ENCODE measurements around the gene ST3GAL4. TPM values are rescaled to one million over a fixed set of nuclear protein-coding genes. Genes with fewer than 3 reads are reported as not detected.

ST3GAL4 gene
- total RNA-seq, 6 experiments from 2014 or later, result 7.0 to 25.6 (median 17.5) TPM

DNA sequence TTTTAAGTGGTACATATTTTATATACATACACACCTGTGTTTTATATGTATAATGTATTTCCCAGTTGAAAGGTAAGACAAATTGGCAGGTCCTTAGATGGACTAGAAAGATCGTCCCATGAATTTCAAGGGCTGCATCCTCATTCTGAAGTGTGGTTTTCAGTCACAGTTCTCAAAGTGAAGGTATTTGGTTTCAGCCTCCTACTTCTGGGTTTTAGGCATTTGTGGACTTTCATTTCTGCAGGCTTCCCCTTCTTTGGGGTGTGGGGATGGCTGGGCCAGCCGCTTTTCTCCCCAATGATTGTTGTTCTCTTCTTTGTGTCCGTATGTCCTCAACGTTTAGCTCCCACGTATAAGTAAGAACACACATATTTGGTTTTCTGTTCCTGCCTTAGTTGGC, 41.7 kb upstream of the ST3GAL4 start:
- peaks cover 0 to 3% (median 0%) of the 10 kb centered on the region in 4 donors for H3K4me1 ChIP-seq
- no peaks in the 10 kb centered on the region for H3K9me3 ChIP-seq
- no peak overlapping the region for H3K4me3 ChIP-seq
- H3K27me3 ChIP-seq, result no peaks in the 10 kb centered on the region
- no peak for TF ChIP-seq POLR2A (IDR thresholded peaks at IDR 0.05)
- TF ChIP-seq, protein P1, sequence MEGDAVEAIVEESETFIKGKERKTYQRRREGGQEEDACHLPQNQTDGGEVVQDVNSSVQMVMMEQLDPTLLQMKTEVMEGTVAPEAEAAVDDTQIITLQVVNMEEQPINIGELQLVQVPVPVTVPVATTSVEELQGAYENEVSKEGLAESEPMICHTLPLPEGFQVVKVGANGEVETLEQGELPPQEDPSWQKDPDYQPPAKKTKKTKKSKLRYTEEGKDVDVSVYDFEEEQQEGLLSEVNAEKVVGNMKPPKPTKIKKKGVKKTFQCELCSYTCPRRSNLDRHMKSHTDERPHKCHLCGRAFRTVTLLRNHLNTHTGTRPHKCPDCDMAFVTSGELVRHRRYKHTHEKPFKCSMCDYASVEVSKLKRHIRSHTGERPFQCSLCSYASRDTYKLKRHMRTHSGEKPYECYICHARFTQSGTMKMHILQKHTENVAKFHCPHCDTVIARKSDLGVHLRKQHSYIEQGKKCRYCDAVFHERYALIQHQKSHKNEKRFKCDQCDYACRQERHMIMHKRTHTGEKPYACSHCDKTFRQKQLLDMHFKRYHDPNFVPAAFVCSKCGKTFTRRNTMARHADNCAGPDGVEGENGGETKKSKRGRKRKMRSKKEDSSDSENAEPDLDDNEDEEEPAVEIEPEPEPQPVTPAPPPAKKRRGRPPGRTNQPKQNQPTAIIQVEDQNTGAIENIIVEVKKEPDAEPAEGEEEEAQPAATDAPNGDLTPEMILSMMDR (IDR thresholded peaks at IDR 0.05), result no peak
- intact Hi-C loops (cut with DNase I), result loop anchor here (5.0 to 10.0 kb wide), 2 partner anchors 161 to 163 kb away; no protein-coding TSS in a partner anchor
- 74% methylated on average over 4 of the region's 5 CpGs for WGBS (ENCODE audit: insufficient coverage, low coverage, low lambda C conversion rate, missing lambda C conversion rate)
- ATAC-seq (no peak), DNase-seq (no peak)
- no peak overlapping the region for H3K27ac ChIP-seq
- no peaks in the 10 kb centered on the region for H3K36me3 ChIP-seq

DNA sequence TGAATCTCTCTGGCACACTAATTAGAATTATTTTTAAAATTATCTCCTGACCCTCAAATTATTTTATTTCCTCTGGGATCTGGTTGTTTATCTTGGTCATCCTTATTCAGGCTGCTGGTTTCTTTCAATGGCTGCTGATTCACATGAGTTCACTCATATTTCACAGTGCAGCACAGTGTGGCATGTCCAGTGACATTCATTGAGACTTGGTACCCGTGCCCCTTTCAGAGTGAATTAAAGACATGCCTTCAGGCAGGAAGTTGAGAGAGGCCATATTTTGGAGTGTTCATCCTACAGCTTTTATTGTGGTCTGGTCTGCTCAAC, 38.1 kb upstream of the ST3GAL4 start:
- H3K36me3 ChIP-seq, result no peaks in the 10 kb centered on the region
- ATAC-seq, result no peak

DNA sequence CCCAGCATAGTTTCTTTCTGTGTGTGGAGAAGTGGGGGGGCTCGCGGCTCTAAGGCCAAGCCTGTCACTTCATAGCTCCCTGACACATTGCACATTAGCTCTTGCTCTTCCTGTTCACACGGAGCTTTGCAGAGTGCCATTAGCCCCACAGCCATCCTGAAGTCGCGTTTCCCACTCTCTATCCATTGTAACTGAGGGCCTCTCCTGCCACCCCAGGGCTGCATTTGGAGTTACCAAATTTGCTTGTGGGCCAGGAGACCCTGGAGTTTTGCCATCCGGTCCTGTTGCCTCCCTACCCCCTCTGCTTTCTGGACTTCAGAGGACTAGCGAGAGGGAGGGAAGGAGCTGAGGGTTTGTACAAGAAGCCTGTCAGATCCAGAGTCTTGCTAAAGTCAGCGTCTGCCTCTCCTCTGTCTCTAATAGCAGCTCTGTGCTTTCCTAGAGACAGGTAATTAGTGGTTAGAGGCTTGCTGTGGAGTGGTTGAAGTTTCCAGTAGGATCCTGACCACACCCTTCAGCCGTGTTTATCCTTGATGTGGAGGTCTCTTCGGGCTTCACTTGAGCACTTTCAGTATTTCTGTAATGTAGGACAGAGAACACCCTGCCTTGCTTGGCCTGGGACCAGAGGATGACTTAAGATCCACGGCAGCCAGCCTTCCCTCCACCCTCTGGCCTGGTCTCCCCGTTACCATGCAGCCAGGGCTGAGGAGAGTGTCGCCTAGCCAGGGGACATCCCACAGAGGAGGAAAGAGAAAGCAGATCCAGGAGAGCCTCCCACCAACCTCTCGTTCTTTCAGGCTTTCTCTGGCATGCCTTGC, 37.5 kb upstream of the ST3GAL4 start:
- Histone ChIP-seq H3K9me3 (no peaks in the 10 kb centered on the region), H3K4me1 (no peaks in the 10 kb centered on the region), H3K36me3 (no peaks in the 10 kb centered on the region), H3K4me3 (no peak overlapping the region), H3K27me3 (no peaks in the 10 kb centered on the region), H3K27ac (peak overlapping the region; percentile 12 to 31 (median 17))
- ATAC-seq, result peak; percentile 58 to 72 (median 68)
- TF ChIP-seq POLR2A (IDR thresholded peaks at IDR 0.05), result no peak
- TF ChIP-seq, protein P1 (IDR thresholded peaks at IDR 0.05), result no peak
- intact Hi-C loops (cut with DNase I), result loop anchor here in 1 of 2 donors (10.0 kb wide), 1 partner anchor 157 kb away; no protein-coding TSS in a partner anchor
- WGBS (ENCODE audit: insufficient coverage, low coverage, low lambda C conversion rate, missing lambda C conversion rate), result 33% methylated on average over 8 of the region's 14 CpGs
- no peak for DNase-seq

More for the DNA sequence above, 38.1 kb upstream of the ST3GAL4 start:
- H3K4me1 ChIP-seq, result no peaks in the 10 kb centered on the region
- H3K9me3 ChIP-seq, result no peaks in the 10 kb centered on the region
- no peaks in the 10 kb centered on the region for H3K27me3 ChIP-seq
- 50% methylated on average over 1 of the region's 1 CpG for WGBS (ENCODE audit: insufficient coverage, low coverage, low lambda C conversion rate, missing lambda C conversion rate)
- no peak for DNase-seq
- TF ChIP-seq, protein P1 (IDR thresholded peaks at IDR 0.05), result no peak
- no peak for TF ChIP-seq POLR2A (IDR thresholded peaks at IDR 0.05)
- no peak overlapping the region for H3K4me3 ChIP-seq
- H3K27ac ChIP-seq, result peak overlapping the region in 1 of 3 donors; percentile 31
- intact Hi-C loops (cut with DNase I), result loop anchor here in 1 of 2 donors (10.0 kb wide), 1 partner anchor 157 kb away; no protein-coding TSS in a partner anchor

DNA sequence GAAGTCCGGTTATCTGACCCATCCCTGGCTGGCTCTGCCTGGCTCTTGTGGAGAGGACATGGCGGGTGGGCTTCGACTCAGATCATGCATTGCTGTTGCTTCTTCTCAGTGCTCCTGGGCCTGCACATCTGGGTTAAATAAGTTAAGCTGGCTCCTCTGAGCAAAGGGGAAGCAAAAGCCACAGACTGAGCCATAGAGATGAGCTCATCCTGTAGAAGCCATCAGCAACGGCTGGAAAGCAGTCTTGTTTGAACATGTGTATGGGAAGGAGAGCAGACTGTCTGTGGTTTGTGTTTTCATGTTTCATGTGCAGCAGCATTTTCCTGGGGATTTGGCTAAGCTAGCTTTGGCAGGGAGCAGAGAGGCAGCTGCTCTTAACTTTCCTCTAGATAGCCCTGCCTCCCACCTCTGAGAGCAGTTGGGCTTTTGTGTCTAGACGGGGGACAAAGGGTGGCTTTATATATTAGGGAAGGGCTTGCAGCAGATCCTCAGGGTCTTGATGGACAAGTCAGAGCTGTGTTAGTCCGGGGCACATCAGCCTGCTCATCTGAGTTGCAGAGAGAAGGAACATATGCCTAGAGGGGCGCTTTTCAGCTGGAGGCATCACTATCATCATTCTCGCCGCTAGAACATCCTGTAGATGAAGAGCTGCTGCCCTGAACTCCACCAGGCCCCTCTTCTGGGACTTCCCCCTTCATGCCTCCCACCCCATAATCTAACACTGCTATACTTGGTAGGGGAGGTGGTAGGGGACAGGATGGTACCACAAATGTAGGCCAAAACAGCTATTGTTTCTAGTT, 36.7 kb upstream of the ST3GAL4 start:
- H3K27me3 ChIP-seq, result no peaks in the 10 kb centered on the region
- H3K27ac ChIP-seq, result peak overlapping the region; percentile 4 to 31 (median 12)
- DNase-seq (no peak), ATAC-seq (peak; percentile 43 to 66 (median 50))
- 57% methylated on average over 2 of the region's 9 CpGs for WGBS (ENCODE audit: insufficient coverage, low coverage, low lambda C conversion rate, missing lambda C conversion rate)
- TF ChIP-seq, protein P1 (IDR thresholded peaks at IDR 0.05), result no peak
- TF ChIP-seq POLR2A (IDR thresholded peaks at IDR 0.05), result no peak
- no peaks in the 10 kb centered on the region for H3K9me3 ChIP-seq
- no peaks in the 10 kb centered on the region for H3K4me1 ChIP-seq
- no peak overlapping the region for H3K4me3 ChIP-seq
- intact Hi-C loops (cut with DNase I), result loop anchor here in 1 of 2 donors (10.0 kb wide), 1 partner anchor 156 kb away; no protein-coding TSS in a partner anchor
- no peaks in the 10 kb centered on the region for H3K36me3 ChIP-seq

All from right lobe of liver (tissue), 6 donors.